Measurements from ENCODE around the gene LAMA1.

LAMA1 gene

DNA sequence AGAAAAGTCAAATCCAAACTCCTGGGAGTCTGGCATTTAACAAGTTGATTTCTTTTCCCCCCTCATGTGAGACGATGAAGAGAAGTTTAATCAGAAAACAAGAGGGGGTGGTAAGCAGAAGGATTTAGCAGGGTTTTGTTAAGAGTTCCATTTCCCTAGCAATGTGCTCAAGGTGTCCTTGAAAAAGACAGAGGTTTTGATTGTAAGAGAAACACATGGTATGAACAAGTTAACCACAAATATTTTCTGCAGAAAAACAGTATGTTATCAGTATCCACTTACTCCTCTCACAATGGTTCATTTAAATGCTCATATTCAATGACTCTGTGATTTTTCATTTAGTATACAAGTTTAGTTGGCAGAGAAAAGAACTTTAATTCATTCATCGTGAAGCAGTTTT, 26.8 kb downstream of the LAMA1 start:
- TF ChIP-seq, protein P1, sequence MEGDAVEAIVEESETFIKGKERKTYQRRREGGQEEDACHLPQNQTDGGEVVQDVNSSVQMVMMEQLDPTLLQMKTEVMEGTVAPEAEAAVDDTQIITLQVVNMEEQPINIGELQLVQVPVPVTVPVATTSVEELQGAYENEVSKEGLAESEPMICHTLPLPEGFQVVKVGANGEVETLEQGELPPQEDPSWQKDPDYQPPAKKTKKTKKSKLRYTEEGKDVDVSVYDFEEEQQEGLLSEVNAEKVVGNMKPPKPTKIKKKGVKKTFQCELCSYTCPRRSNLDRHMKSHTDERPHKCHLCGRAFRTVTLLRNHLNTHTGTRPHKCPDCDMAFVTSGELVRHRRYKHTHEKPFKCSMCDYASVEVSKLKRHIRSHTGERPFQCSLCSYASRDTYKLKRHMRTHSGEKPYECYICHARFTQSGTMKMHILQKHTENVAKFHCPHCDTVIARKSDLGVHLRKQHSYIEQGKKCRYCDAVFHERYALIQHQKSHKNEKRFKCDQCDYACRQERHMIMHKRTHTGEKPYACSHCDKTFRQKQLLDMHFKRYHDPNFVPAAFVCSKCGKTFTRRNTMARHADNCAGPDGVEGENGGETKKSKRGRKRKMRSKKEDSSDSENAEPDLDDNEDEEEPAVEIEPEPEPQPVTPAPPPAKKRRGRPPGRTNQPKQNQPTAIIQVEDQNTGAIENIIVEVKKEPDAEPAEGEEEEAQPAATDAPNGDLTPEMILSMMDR (IDR thresholded peaks at IDR 0.05; ENCODE audit: insufficient read depth, low read depth, low read length, missing control alignments) = no peak
- no peak overlapping the region for H3K4me3 ChIP-seq (ENCODE audit: low read length)
- DNase-seq (ENCODE audit: low read depth) = no peak

- H3K4me3 ChIP-seq (ENCODE audit: low read length) = no peak overlapping the region
- TF ChIP-seq, protein P1 (IDR thresholded peaks at IDR 0.05; ENCODE audit: insufficient read depth, low read depth, low read length, missing control alignments) = no peak
- DNase-seq (ENCODE audit: low read depth) = no peak
These were observed 28.2 kb downstream of the LAMA1 start for GRCh38 chr18:7089369-7089768.

DNA sequence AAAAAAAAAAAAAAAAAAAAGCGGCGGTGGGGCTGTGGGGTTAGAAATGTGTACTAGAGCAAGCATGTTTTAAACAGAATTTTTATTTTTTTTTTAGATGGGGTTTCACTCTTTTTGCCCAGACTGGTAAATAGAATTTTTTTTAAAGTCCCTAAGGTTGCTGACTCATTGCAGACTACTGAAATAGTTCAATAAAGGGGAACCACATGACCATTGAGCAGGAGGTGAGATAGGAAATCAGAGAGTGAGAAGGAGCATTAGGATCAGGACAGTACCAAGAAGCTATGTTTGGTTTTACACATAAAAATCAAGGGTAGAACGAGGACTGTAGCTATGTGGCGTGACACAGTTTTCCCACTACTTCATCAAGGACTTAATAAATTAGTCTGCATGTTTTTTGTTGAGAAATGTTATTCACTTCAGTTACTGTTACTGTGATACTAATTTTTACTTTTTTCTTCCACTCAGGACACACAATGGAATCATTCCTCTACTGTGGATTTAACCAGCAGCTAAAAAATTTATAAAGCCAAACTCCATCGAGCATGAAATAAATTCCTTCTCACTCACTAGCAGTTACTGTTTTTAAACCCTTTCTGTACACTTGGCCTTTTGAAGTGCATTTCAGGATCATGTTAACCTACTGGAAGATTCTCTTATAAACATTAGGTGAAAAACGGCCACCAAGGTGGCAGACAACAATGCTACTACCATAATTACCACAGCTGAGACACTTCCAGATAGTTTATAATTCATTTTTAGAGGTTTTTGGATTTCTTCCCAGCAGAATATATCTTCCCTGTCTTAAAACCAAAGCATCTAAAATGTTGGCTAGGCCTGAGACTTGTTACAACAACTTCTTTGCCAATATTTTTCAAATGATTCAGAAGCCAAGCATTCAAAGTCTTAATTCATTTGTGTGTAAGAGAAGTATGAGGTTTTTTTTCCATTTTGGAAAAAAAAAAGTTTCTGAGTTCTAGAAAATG, 33.2 kb downstream of the LAMA1 start:
- peak; percentile 78 for DNase-seq (ENCODE audit: low read depth)
- TF ChIP-seq, protein P1 (IDR thresholded peaks at IDR 0.05; ENCODE audit: insufficient read depth, low read depth, low read length, missing control alignments) = no peak
- no peak overlapping the region for H3K4me3 ChIP-seq (ENCODE audit: low read length)

GRCh38 chr18:7082671-7083070, 34.9 kb downstream of the LAMA1 start:
- TF ChIP-seq, protein P1 (IDR thresholded peaks at IDR 0.05; ENCODE audit: insufficient read depth, low read depth, low read length, missing control alignments) = no peak
- H3K4me3 ChIP-seq (ENCODE audit: low read length) = no peak overlapping the region
- DNase-seq (ENCODE audit: low read depth) = no peak

DNA sequence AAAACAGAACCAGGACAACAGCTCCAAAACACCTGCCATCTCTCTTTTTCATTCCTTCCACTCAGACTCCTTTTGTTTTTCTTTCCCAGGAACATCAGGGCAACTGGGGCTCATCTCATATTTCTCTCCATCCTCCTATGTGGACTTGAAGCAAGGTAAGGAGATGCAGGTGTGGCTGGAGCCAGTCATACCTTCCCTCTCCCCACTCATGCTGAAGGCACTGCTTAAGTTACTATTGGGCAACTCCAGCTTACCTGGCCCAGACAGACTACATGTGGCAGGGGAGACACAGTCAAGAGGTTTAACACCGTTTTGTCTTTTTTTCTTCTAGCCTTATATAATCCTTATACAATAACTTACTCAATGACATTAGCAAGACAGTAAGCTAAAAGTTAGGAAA, 38.4 kb downstream of the LAMA1 start:
- TF ChIP-seq, protein P1 (IDR thresholded peaks at IDR 0.05; ENCODE audit: insufficient read depth, low read depth, low read length, missing control alignments) = no peak
- H3K4me3 ChIP-seq (ENCODE audit: low read length) = no peak overlapping the region
- DNase-seq (ENCODE audit: low read depth) = peak; percentile 53

DNA sequence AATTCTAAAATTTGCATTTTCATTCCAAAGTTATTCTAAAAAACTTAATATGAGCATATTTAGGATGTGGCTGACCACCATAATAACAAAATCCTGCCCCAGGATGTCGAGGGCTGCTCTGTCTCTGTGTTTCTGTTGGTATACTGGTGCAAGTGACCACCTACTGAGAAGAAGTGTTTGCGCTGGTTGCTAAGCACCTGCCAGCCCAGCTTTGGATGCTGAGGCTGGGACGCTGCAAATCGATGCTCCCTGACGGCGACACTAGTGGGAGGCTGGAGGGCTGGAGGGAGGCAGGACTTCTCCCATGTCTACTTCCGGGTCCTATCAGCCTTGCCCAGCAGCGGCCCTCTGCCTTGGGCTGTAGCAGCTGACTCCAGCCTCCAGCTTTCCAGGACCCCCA, 45.0 kb downstream of the LAMA1 start:
- H3K4me3 ChIP-seq (ENCODE audit: low read length) = no peak overlapping the region
- no peak for DNase-seq (ENCODE audit: low read depth)
- TF ChIP-seq, protein P1 (IDR thresholded peaks at IDR 0.05; ENCODE audit: insufficient read depth, low read depth, low read length, missing control alignments) = no peak

All from epithelial cell of esophagus (primary cell).